Measurements from ENCODE around the gene SCYL2.

The SCYL2 gene

GRCh38 chr12:100376161-100376560 lies 109.2 kb downstream of the SCYL2 start:
- DNase-seq (ENCODE audit: low read depth): no peak

- no peak for DNase-seq (ENCODE audit: low read depth)
Measured at GRCh38 chr12:100381379-100381778, 114.4 kb downstream of the SCYL2 start.

- DNase-seq (ENCODE audit: low read depth): no peak
Measured at GRCh38 chr12:100382338-100382737, 115.4 kb downstream of the SCYL2 start.

GRCh38 chr12:100383586-100384558 lies 116.9 kb downstream of the SCYL2 start:
- DNase-seq (ENCODE audit: low read depth): no peak

- no peak for DNase-seq (ENCODE audit: low read depth)
Measured at GRCh38 chr12:100384559-100384935, 117.6 kb downstream of the SCYL2 start.

GRCh38 chr12:100388382-100388781 lies 121.4 kb downstream of the SCYL2 start:
- DNase-seq (ENCODE audit: low read depth): no peak
